ENCODE data around the gene SYN1.

Gene SYN1

GRCh38 chrX:47613082-47613481 lies 6.6 kb downstream of the SYN1 start:
- TF ChIP-seq RAD21 (IDR thresholded peaks at IDR 0.05; ENCODE audit: low read depth) (no peak), EP300 (IDR thresholded peaks at IDR 0.05; ENCODE audit: borderline replicate concordance) (no peak), MAX (IDR thresholded peaks at IDR 0.05) (no peak), TEAD4 (IDR thresholded peaks at IDR 0.05) (no peak), NFIC (IDR thresholded peaks at IDR 0.05) (no peak), TCF12 (IDR thresholded peaks at IDR 0.05; ENCODE audit: low read depth) (no peak), CEBPB (IDR thresholded peaks at IDR 0.05) (no peak), REST (IDR thresholded peaks at IDR 0.05; ENCODE audit: low read depth) (no peak), CREB1 (IDR thresholded peaks at IDR 0.05; ENCODE audit: low read depth) (no peak), EGR1 (IDR thresholded peaks at IDR 0.05) (no peak), YY1 (IDR thresholded peaks at IDR 0.05; ENCODE audit: low read depth) (no peak), FOXM1 (IDR thresholded peaks at IDR 0.05; ENCODE audit: borderline replicate concordance, low read depth) (no peak), USF1 (IDR thresholded peaks at IDR 0.05) (no peak), ZBTB7A (IDR thresholded peaks at IDR 0.05; ENCODE audit: low read depth) (no peak), TAF1 (IDR thresholded peaks at IDR 0.05; ENCODE audit: low read depth) (no peak)

- no peak for TF ChIP-seq CREB1 (IDR thresholded peaks at IDR 0.05; ENCODE audit: low read depth)
- no peak for TF ChIP-seq MAX (IDR thresholded peaks at IDR 0.05)
- no peak for TF ChIP-seq TEAD4 (IDR thresholded peaks at IDR 0.05)
- no peak for TF ChIP-seq NFIC (IDR thresholded peaks at IDR 0.05)
- no peak for TF ChIP-seq TAF1 (IDR thresholded peaks at IDR 0.05; ENCODE audit: low read depth)
- no peak for TF ChIP-seq RAD21 (IDR thresholded peaks at IDR 0.05; ENCODE audit: low read depth)
These were observed 7.2 kb downstream of the SYN1 start for GRCh38 chrX:47612418-47612817.

- TF ChIP-seq FOXM1 (IDR thresholded peaks at IDR 0.05; ENCODE audit: borderline replicate concordance, low read depth), result no peak
- no peak for TF ChIP-seq CEBPB (IDR thresholded peaks at IDR 0.05)
- no peak for TF ChIP-seq TAF1 (IDR thresholded peaks at IDR 0.05; ENCODE audit: low read depth)
- no peak for TF ChIP-seq CREB1 (IDR thresholded peaks at IDR 0.05; ENCODE audit: low read depth)
- no peak for TF ChIP-seq RAD21 (IDR thresholded peaks at IDR 0.05; ENCODE audit: low read depth)
- TF ChIP-seq MAX (IDR thresholded peaks at IDR 0.05), result no peak
- no peak for TF ChIP-seq YY1 (IDR thresholded peaks at IDR 0.05; ENCODE audit: low read depth)
- no peak for TF ChIP-seq NFIC (IDR thresholded peaks at IDR 0.05)
- TF ChIP-seq ZBTB7A (IDR thresholded peaks at IDR 0.05; ENCODE audit: low read depth), result no peak
- no peak for TF ChIP-seq TEAD4 (IDR thresholded peaks at IDR 0.05)
- no peak for TF ChIP-seq EP300 (IDR thresholded peaks at IDR 0.05; ENCODE audit: borderline replicate concordance)
- TF ChIP-seq REST (IDR thresholded peaks at IDR 0.05; ENCODE audit: low read depth), result no peak
These were observed 7.7 kb downstream of the SYN1 start for GRCh38 chrX:47611926-47612325.

- no peak for TF ChIP-seq CEBPB (IDR thresholded peaks at IDR 0.05)
- TF ChIP-seq YY1 (IDR thresholded peaks at IDR 0.05; ENCODE audit: low read depth), result no peak
- TF ChIP-seq RAD21 (IDR thresholded peaks at IDR 0.05; ENCODE audit: low read depth), result no peak
- no peak for TF ChIP-seq ZBTB7A (IDR thresholded peaks at IDR 0.05; ENCODE audit: low read depth)
These were observed 8.2 kb downstream of the SYN1 start for GRCh38 chrX:47611489-47611888.

- TF ChIP-seq EGR1 (IDR thresholded peaks at IDR 0.05) (no peak), REST (IDR thresholded peaks at IDR 0.05; ENCODE audit: low read depth) (no peak), EP300 (IDR thresholded peaks at IDR 0.05; ENCODE audit: borderline replicate concordance) (no peak), TAF1 (IDR thresholded peaks at IDR 0.05; ENCODE audit: low read depth) (no peak), NFIC (IDR thresholded peaks at IDR 0.05) (no peak), USF1 (IDR thresholded peaks at IDR 0.05) (no peak), TCF12 (IDR thresholded peaks at IDR 0.05; ENCODE audit: low read depth) (no peak), TEAD4 (IDR thresholded peaks at IDR 0.05) (no peak), MAX (IDR thresholded peaks at IDR 0.05) (no peak), FOXM1 (IDR thresholded peaks at IDR 0.05; ENCODE audit: borderline replicate concordance, low read depth) (no peak), CREB1 (IDR thresholded peaks at IDR 0.05; ENCODE audit: low read depth) (no peak)
These were observed 9.1 kb downstream of the SYN1 start for GRCh38 chrX:47610511-47610910.

Measured in Ishikawa (cell line).